Hematopoietic multipotent progenitor cell treated with erythropoietin and hydrocortisone succinate and interleukin-3 and kit ligand, for 4 days (in vitro differentiated cells): ENCODE results near the gene CRTC3.
"Not testable (repeated sequence)": the region's sequence is repeated elsewhere in the genome, so short reads cannot be mapped to it uniquely, and the experiment has no call there.

Experiments
- DNase-seq: peaks from one replicate; pipeline ENCODE4 v3.0.0-alpha.2; 2015

The CRTC3 gene

GRCh38 chr15:90524018-90524803, 5.5 kb upstream of the CRTC3 start:
- not testable (repeated sequence) for DNase-seq

- DNase-seq = no peak
Observed at GRCh38 chr15:90529011-90529370, 732 bp upstream of the CRTC3 start.

- DNase-seq = peak; percentile 67
Observed at GRCh38 chr15:90530250-90531051, 728 bp downstream of the CRTC3 start.

GRCh38 chr15:90531147-90531546, 1.4 kb downstream of the CRTC3 start:
- DNase-seq = no peak

GRCh38 chr15:90535254-90535653, 5.5 kb downstream of the CRTC3 start:
- no peak for DNase-seq

GRCh38 chr15:90539789-90540188, 10.1 kb downstream of the CRTC3 start:
- no peak for DNase-seq

- peak; percentile 69 for DNase-seq
Observed at GRCh38 chr15:90540768-90541167, 11.0 kb downstream of the CRTC3 start.

GRCh38 chr15:90545095-90545494, 15.4 kb downstream of the CRTC3 start:
- DNase-seq = peak; percentile 66

GRCh38 chr15:90547540-90547939, 17.8 kb downstream of the CRTC3 start:
- DNase-seq = peak; percentile 80

- peak; percentile 73 for DNase-seq
Observed at GRCh38 chr15:90550919-90551318, 21.2 kb downstream of the CRTC3 start.

GRCh38 chr15:90552162-90552928, 22.6 kb downstream of the CRTC3 start:
- no peak for DNase-seq

- DNase-seq = no peak
Observed at GRCh38 chr15:90552929-90553211, 23.1 kb downstream of the CRTC3 start.

- no peak for DNase-seq
Observed at GRCh38 chr15:90553248-90553745, 23.6 kb downstream of the CRTC3 start.

GRCh38 chr15:90557186-90558084, 27.7 kb downstream of the CRTC3 start:
- DNase-seq = peak; percentile 27

GRCh38 chr15:90558171-90558573, 28.4 kb downstream of the CRTC3 start:
- DNase-seq = peak; percentile 93

- DNase-seq = no peak
Observed at GRCh38 chr15:90559119-90559518, 29.4 kb downstream of the CRTC3 start.

- DNase-seq = peak; percentile 47
Observed at GRCh38 chr15:90560229-90560776, 30.6 kb downstream of the CRTC3 start.

GRCh38 chr15:90561344-90562244, 31.9 kb downstream of the CRTC3 start:
- DNase-seq = peak; percentile 63

- no peak for DNase-seq
Observed at GRCh38 chr15:90562669-90563068, 32.9 kb downstream of the CRTC3 start.

- no peak for DNase-seq
Observed at GRCh38 chr15:90563463-90563862, 33.7 kb downstream of the CRTC3 start.

GRCh38 chr15:90564051-90564450, 34.3 kb downstream of the CRTC3 start:
- DNase-seq = peak; percentile 69
